Cardiac septum (tissue), 1 donor: ENCODE measurements around the gene HMMR. TPM values are rescaled to one million over a fixed set of nuclear protein-coding genes. Genes with fewer than 3 reads are reported as not detected.
"Not testable (repeated sequence)": the region's sequence is repeated elsewhere in the genome, so short reads cannot be mapped to it uniquely, and the experiment has no call there.

ENCODE experiments used
- DNase-seq: peaks from one replicate; pipeline ENCODE4 v3.0.0-alpha.2; 2020; ENCODE audit warnings: low spot score
- intact Hi-C: fragments of 100-400 bp; cut with DNase I; formaldehyde crosslinking; loops from one replicate; pipeline ENCODE4 v1.14.0; 2022
- total RNA-seq: library from RNA; stranded (reverse); fragmentation: NEBNext Ultra II Directional; extraction: Animal tissue kit (Norgen Biotek cat#: 25700); gene quantifications from one replicate; pipeline ENCODE4 v1.2.1, GENCODE V29; 2021
- donor health status: DM: no; HTN: no; CAD: no.

Gene HMMR
- total RNA-seq, 1 donor from 2014 or later, result 0.46 TPM

- intact Hi-C loops, result loop anchor here (2.0 kb wide), 1 partner anchor 44 kb away; the partner anchor contains the start of genes HMMR and NUDCD2
- no peak for DNase-seq
Measured at GRCh38 chr5:163504079-163504931, 43.9 kb downstream of the HMMR start.

- intact Hi-C loops, result loop anchor here (2.0 kb wide), 1 partner anchor 44 kb away; the partner anchor contains the start of genes HMMR and NUDCD2
- DNase-seq, result no peak
Measured at GRCh38 chr5:163505049-163505367, 44.6 kb downstream of the HMMR start.

- peak; percentile 99 for DNase-seq
- intact Hi-C loops, result loop anchor here (2.0 kb wide), 1 partner anchor 45 kb away; the partner anchor contains the start of genes HMMR and NUDCD2
Measured at GRCh38 chr5:163505368-163506094, 45.1 kb downstream of the HMMR start, which contains the start of gene MAT2B. TSS of gene MAT2B (plus strand) at chr5:163505619. CDS start at chr5:163505687, 68 bp downstream.

- intact Hi-C loops, result no loop called here
- DNase-seq, result no peak
Measured at GRCh38 chr5:163506095-163506457, 45.6 kb downstream of the HMMR start.

- intact Hi-C loops, result no loop called here
- no peak for DNase-seq
Measured at GRCh38 chr5:163506726-163507125, 46.3 kb downstream of the HMMR start.

GRCh38 chr5:163508753-163509152 lies 48.3 kb downstream of the HMMR start:
- no peak for DNase-seq
- intact Hi-C loops, result no loop called here

GRCh38 chr5:163509291-163509951 lies 49.0 kb downstream of the HMMR start:
- intact Hi-C loops, result no loop called here
- no peak for DNase-seq

GRCh38 chr5:163512526-163512925 lies 52.1 kb downstream of the HMMR start:
- no peak for DNase-seq
- intact Hi-C loops, result no loop called here

- no peak for DNase-seq
- intact Hi-C loops, result no loop called here
Measured at GRCh38 chr5:163525096-163525495, 64.7 kb downstream of the HMMR start.

GRCh38 chr5:163529698-163530097 lies 69.3 kb downstream of the HMMR start:
- DNase-seq, result no peak
- intact Hi-C loops, result no loop called here

- no peak for DNase-seq
- intact Hi-C loops, result no loop called here
Measured at GRCh38 chr5:163531272-163531671, 70.8 kb downstream of the HMMR start.

- DNase-seq, result no peak
- intact Hi-C loops, result no loop called here
Measured at GRCh38 chr5:163532171-163533084, 72.0 kb downstream of the HMMR start.

GRCh38 chr5:163533223-163533622 lies 72.8 kb downstream of the HMMR start:
- DNase-seq, result no peak
- intact Hi-C loops, result no loop called here

GRCh38 chr5:163534492-163535094 lies 74.2 kb downstream of the HMMR start:
- no peak for DNase-seq
- intact Hi-C loops, result no loop called here

- intact Hi-C loops, result no loop called here
Measured at GRCh38 chr5:163535290-163535689, 74.9 kb downstream of the HMMR start.

GRCh38 chr5:163536442-163536841 lies 76.0 kb downstream of the HMMR start:
- DNase-seq, intact Hi-C loops: not testable (repeated sequence)

More at GRCh38 chr5:163535290-163535689, 74.9 kb downstream of the HMMR start:
- no peak for DNase-seq

- no peak for DNase-seq
- intact Hi-C loops, result no loop called here
Measured at GRCh38 chr5:163540696-163541095, 80.3 kb downstream of the HMMR start.
